H9 (cell line): Measurements from ENCODE around the gene PARD6G. TPM values are rescaled to one million over a fixed set of nuclear protein-coding genes. Genes with fewer than 3 reads are reported as not detected.

Experiments
- DNase-seq: peaks from one replicate; pipeline ENCODE4 v3.0.0-alpha.2; 2017
- H2AFZ ChIP-seq: one replicate; pipeline ENCODE4 v1.6.1; 2013; ENCODE audit warnings: mild to moderate bottlenecking, low read length, control low read depth, moderate library complexity
- H2AK5ac ChIP-seq: 2 replicates; pipeline ENCODE4 v1.6.1; 2013; ENCODE audit warnings: low read length, control low read depth, mixed read lengths; ENCODE audit not compliant: insufficient read length
- H2BK120ac ChIP-seq: one replicate; pipeline ENCODE4 v1.6.1; 2013; ENCODE audit warnings: low read depth, mild to moderate bottlenecking, low read length, control low read depth, inconsistent platforms; ENCODE audit not compliant: poor library complexity, severe bottlenecking
- H2BK12ac ChIP-seq: 2 replicates; pipeline ENCODE4 v1.6.1; 2013; ENCODE audit warnings: low read length, control low read depth, mixed read lengths, low read depth; ENCODE audit not compliant: insufficient read length
- H2BK15ac ChIP-seq: 2 replicates; pipeline ENCODE4 v1.6.1; 2013; ENCODE audit warnings: low read depth, low read length, control low read depth
- H2BK20ac ChIP-seq: one replicate; pipeline ENCODE4 v1.6.1; 2013; ENCODE audit warnings: low read depth, mild to moderate bottlenecking, low read length, control low read depth, inconsistent platforms; ENCODE audit not compliant: poor library complexity, severe bottlenecking
- H2BK5ac ChIP-seq: 2 replicates; pipeline ENCODE4 v1.6.1; 2013; ENCODE audit warnings: low read length, control low read depth, mixed read lengths; ENCODE audit not compliant: insufficient read length
- H3K14ac ChIP-seq: 2 replicates; pipeline ENCODE4 v1.6.1; 2013; ENCODE audit warnings: low read length, control low read depth; ENCODE audit not compliant: insufficient read depth
- H3K18ac ChIP-seq: 2 replicates; pipeline ENCODE4 v1.6.1; 2013; ENCODE audit warnings: low read depth, mild to moderate bottlenecking, mixed read lengths, low read length, control low read depth; ENCODE audit not compliant: insufficient read length
- H3K23ac ChIP-seq: 2 replicates; pipeline ENCODE4 v1.6.1; 2013; ENCODE audit warnings: low read length, control low read depth, mixed read lengths, low read depth; ENCODE audit not compliant: insufficient read length
- H3K23me2 ChIP-seq: 2 replicates; pipeline ENCODE4 v1.6.1; 2013; ENCODE audit warnings: low read depth, mild to moderate bottlenecking, mixed read lengths, low read length, control low read depth; ENCODE audit not compliant: insufficient read length, poor library complexity, severe bottlenecking
- H3K27ac ChIP-seq: 2 replicates; pipeline ENCODE4 v1.5.1; 2013; ENCODE audit warnings: low read length, control low read depth, mixed read lengths, low read depth; ENCODE audit not compliant: insufficient read length
- H3K27me3 ChIP-seq: 2 replicates; pipeline ENCODE4 v1.6.1; 2013; ENCODE audit warnings: low read length, control low read depth, inconsistent platforms; ENCODE audit not compliant: insufficient read depth
- H3K4ac ChIP-seq: 2 replicates; pipeline ENCODE4 v1.6.1; 2013; ENCODE audit warnings: low read depth, mild to moderate bottlenecking, control low read depth, inconsistent platforms, low read length, moderate library complexity
- H3K4me1 ChIP-seq: 2 replicates; pipeline ENCODE4 v1.6.1; 2013; ENCODE audit warnings: low read length, control low read depth, inconsistent platforms; ENCODE audit not compliant: insufficient read depth
- H3K4me2 ChIP-seq: 2 replicates; pipeline ENCODE4 v1.6.1; 2013; ENCODE audit warnings: low read length, control low read depth, mixed read lengths; ENCODE audit not compliant: insufficient read length, insufficient read depth
- H3K56ac ChIP-seq: 2 replicates; pipeline ENCODE4 v1.6.1; 2013; ENCODE audit warnings: low read depth, mild to moderate bottlenecking, mixed read lengths, low read length, control low read depth; ENCODE audit not compliant: insufficient read length
- H3K79me1 ChIP-seq: 2 replicates; pipeline ENCODE4 v1.6.1; 2013; ENCODE audit warnings: low read depth, mild to moderate bottlenecking, moderate library complexity, low read length, control low read depth, inconsistent platforms; ENCODE audit not compliant: insufficient read depth, poor library complexity, severe bottlenecking
- H3K79me2 ChIP-seq: 2 replicates; pipeline ENCODE4 v1.6.1; 2013; ENCODE audit warnings: low read length, control low read depth, inconsistent platforms; ENCODE audit not compliant: insufficient read depth
- H3K9ac ChIP-seq: 2 replicates; pipeline ENCODE4 v1.6.1; 2013; ENCODE audit warnings: low read length, control low read depth, mixed read lengths; ENCODE audit not compliant: insufficient read length; ENCODE audit errors: extremely low read depth
- H3K9me3 ChIP-seq: one replicate; pipeline ENCODE4 v1.6.1; 2013; ENCODE audit warnings: low read depth, low read length, inconsistent platforms; ENCODE audit not compliant: control insufficient read depth
- H3T11ph ChIP-seq: one replicate; pipeline ENCODE4 v1.6.1; 2013; ENCODE audit warnings: mild to moderate bottlenecking, low read length, control low read depth, inconsistent platforms
- H4K20me1 ChIP-seq: one replicate; pipeline ENCODE4 v1.6.1; 2013; ENCODE audit not compliant: control insufficient read depth, insufficient read length, insufficient read depth
- H4K5ac ChIP-seq: 2 replicates; pipeline ENCODE4 v1.6.1; 2013; ENCODE audit warnings: low read depth, mild to moderate bottlenecking, mixed read lengths, low read length, control low read depth; ENCODE audit not compliant: insufficient read length
- H4K8ac ChIP-seq: replicated peaks from 2 replicates; pipeline ENCODE4 v1.6.1; 2013; ENCODE audit warnings: low read length, control low read depth, mixed read lengths, low read depth; ENCODE audit not compliant: insufficient read length
- H4K91ac ChIP-seq: 2 replicates; pipeline ENCODE4 v1.6.1; 2013; ENCODE audit warnings: low read depth, mild to moderate bottlenecking, moderate library complexity, mixed read lengths, low read length, control low read depth; ENCODE audit not compliant: insufficient read length
- H3K27ac Mint-ChIP-seq, 3 experiments: 2 replicates in 2 of 3; 3 replicates in 1 of 3; pipeline ENCODE4 v1.8.0; 2020 to 2021; ENCODE audit warnings: mixed read lengths in 3 of 3, mild to moderate bottlenecking in 1 of 3, moderate library complexity in 1 of 3
- H3K27me3 Mint-ChIP-seq: 2 replicates; pipeline ENCODE4 v1.8.0; 2021; ENCODE audit warnings: low read depth, mild to moderate bottlenecking, moderate library complexity, mixed read lengths
- H3K36me3 Mint-ChIP-seq, 3 experiments: 2 replicates in 2 of 3; 3 replicates in 1 of 3; pipeline ENCODE4 v1.8.0; 2020 to 2021; ENCODE audit warnings: low read depth in 3 of 3, mixed read lengths in 3 of 3; ENCODE audit not compliant: insufficient read depth in 1 of 3
- H3K4me1 Mint-ChIP-seq, 2 experiments: 2 replicates each; pipeline ENCODE4 v1.8.0; 2020; ENCODE audit warnings: mixed read lengths in 2 of 2
- H3K4me3 Mint-ChIP-seq, 2 experiments: 2 replicates in 1 of 2; 3 replicates in 1 of 2; pipeline ENCODE4 v1.8.0; 2020 to 2021; ENCODE audit warnings: mild to moderate bottlenecking in 2 of 2, mixed read lengths in 2 of 2, moderate library complexity in 1 of 2
- H3K9me3 Mint-ChIP-seq, 2 experiments: 2 replicates in 1 of 2; 3 replicates in 1 of 2; pipeline ENCODE4 v1.8.0; 2020; ENCODE audit warnings: mild to moderate bottlenecking in 2 of 2, mixed read lengths in 2 of 2, moderate library complexity in 1 of 2
- CTCF ChIP-seq: fragments of 200-600 bp; sonication (generic); conservative IDR thresholded peaks from 3 replicates; pipeline ENCODE4 v1.8.0; 2021; ENCODE audit warnings: antibody characterized with exemption, mild to moderate bottlenecking
- WGBS: extraction: QIAGEN DNeasy Blood & Tissue Kit; methylation state at CpG from one replicate; pipeline ENCODE4 v1.1.7; 2013; ENCODE audit warnings: missing lambda C conversion rate, low lambda C conversion rate, mixed read lengths; ENCODE audit not compliant: insufficient read length; ENCODE audit errors: extremely low coverage; 5-methylcytosine and 5-hydroxymethylcytosine counted together
- total RNA-seq: library from RNA; stranded (reverse); gene quantifications from 2 replicates; pipeline ENCODE4 v1.2.1, GENCODE V29; 2021

PARD6G gene
- total RNA-seq, 1 experiment from 2014 or later: 11.2 TPM

- TF ChIP-seq CTCF: no peak
- no peak overlapping the region for H2BK120ac ChIP-seq
- no peak overlapping the region for H4K5ac ChIP-seq
- no peak overlapping the region for H3T11ph ChIP-seq
- H3K4me2 ChIP-seq: no peak overlapping the region
- no peak overlapping the region for H3K27ac ChIP-seq
- H3K9ac ChIP-seq: no peak overlapping the region
- H2BK20ac ChIP-seq: no peak overlapping the region
- no peaks in the 10 kb centered on the region for H3K27me3 ChIP-seq
- Mint-ChIP-seq H3K9me3 (peaks cover 0 to 8% of the 10 kb centered on the region in 2 experiments; a peak in 3 of 5 replicates), H3K36me3 (no peaks in the 10 kb centered on the region; a peak in 1 of 7 replicates), H3K27ac (no peak overlapping the region), H3K4me3 (no peak overlapping the region), H3K4me1 (peaks cover 6 to 7% of the 10 kb centered on the region in 2 experiments), H3K27me3 (peaks cover 5% of the 10 kb centered on the region)
- peak overlapping the region; percentile 53; the same call in 1 of the 2 replicates for H3K14ac ChIP-seq
- no peaks in the 10 kb centered on the region for H3K79me1 ChIP-seq
- DNase-seq: no peak
- H3K23ac ChIP-seq: no peak overlapping the region
- no peak overlapping the region for H4K91ac ChIP-seq
- no peaks in the 10 kb centered on the region for H3K4me1 ChIP-seq
- H2AK5ac ChIP-seq: no peak overlapping the region
- no peak overlapping the region for H2BK15ac ChIP-seq
- H2BK5ac ChIP-seq: no peak overlapping the region
- no peaks in the 10 kb centered on the region for H3K9me3 ChIP-seq
- no peaks in the 10 kb centered on the region for H3K23me2 ChIP-seq
- H2AFZ ChIP-seq: no peak overlapping the region
- no peak overlapping the region for H4K8ac ChIP-seq
- no CpG with 5 or more reads among the region's 2 CpGs for WGBS
- H4K20me1 ChIP-seq: no peaks in the 10 kb centered on the region
- H3K56ac ChIP-seq: no peak overlapping the region
- H2BK12ac ChIP-seq: no peak overlapping the region
- no peak overlapping the region for H3K18ac ChIP-seq
- H3K79me2 ChIP-seq: no peaks in the 10 kb centered on the region
- H3K4ac ChIP-seq: no peak overlapping the region
Observed at GRCh38 chr18:80234398-80234797, 12.9 kb downstream of the PARD6G start.
